DND-41 (cell line): ENCODE data around the gene SERPING1.

Experiments
- ATAC-seq: fragments of 200-7000 bp; cut with Tn5 transposase; 3 replicates; pipeline ENCODE4 v1.9.1; 2021; ENCODE audit warnings: low read depth; ENCODE audit not compliant: insufficient read depth
- DNase-seq: peaks from one replicate; pipeline ENCODE4 v3.0.0-alpha.2; 2020
- H2AFZ ChIP-seq: 2 replicates; pipeline ENCODE4 v1.6.0; 2012; ENCODE audit warnings: low read depth, low read length
- H3K27ac ChIP-seq: 2 replicates; pipeline ENCODE4 v1.5.1; 2012; ENCODE audit warnings: low read length, inconsistent platforms
- H3K27me3 ChIP-seq: fragments of 200-600 bp; sonication (generic); 2 replicates; pipeline ENCODE4 v1.6.0; 2012; ENCODE audit warnings: low read length, mild to moderate bottlenecking, inconsistent platforms; ENCODE audit not compliant: insufficient read depth, poor library complexity
- H3K36me3 ChIP-seq: 2 replicates; pipeline ENCODE4 v1.5.1; 2012; ENCODE audit warnings: low read length, inconsistent platforms; ENCODE audit not compliant: insufficient read depth
- H3K4me1 ChIP-seq: 2 replicates; pipeline ENCODE4 v1.5.1; 2012; ENCODE audit warnings: mild to moderate bottlenecking, low read length; ENCODE audit not compliant: insufficient read depth
- H3K4me2 ChIP-seq: 2 replicates; pipeline ENCODE4 v1.6.0; 2012; ENCODE audit warnings: mild to moderate bottlenecking, moderate library complexity, low read length, inconsistent platforms; ENCODE audit not compliant: insufficient read depth
- H3K4me3 ChIP-seq, 2 experiments: fragments of 200-600 bp in 1 of 2; shearing (Covaris generic) in 1 of 2; 2 replicates each; pipeline ENCODE4 v1.5.1; 2012 to 2016; ENCODE audit warnings: inconsistent platforms in 2 of 2, low read length in 2 of 2, mild to moderate bottlenecking in 2 of 2, low read depth in 1 of 2, moderate library complexity in 1 of 2
- H3K79me2 ChIP-seq: 2 replicates; pipeline ENCODE4 v1.6.0; 2012; ENCODE audit warnings: low read length, inconsistent platforms; ENCODE audit not compliant: insufficient read depth
- H3K9ac ChIP-seq: 2 replicates; pipeline ENCODE4 v1.6.0; 2012; ENCODE audit warnings: low read depth, mild to moderate bottlenecking, inconsistent platforms, low read length, moderate library complexity
- H3K9me3 ChIP-seq: 2 replicates; pipeline ENCODE4 v1.5.1; 2012; ENCODE audit warnings: low read length, moderate library complexity, mild to moderate bottlenecking, inconsistent platforms; ENCODE audit not compliant: insufficient read depth, severe bottlenecking
- H4K20me1 ChIP-seq: 2 replicates; pipeline ENCODE4 v1.6.0; 2012; ENCODE audit warnings: low read length; ENCODE audit not compliant: insufficient read depth
- EZH2 ChIP-seq: IDR thresholded peaks from 3 replicates; pipeline ENCODE4 v1.6.1; 2012; ENCODE audit warnings: borderline replicate concordance, low read depth, mild to moderate bottlenecking, moderate library complexity, low read length, inconsistent platforms; ENCODE audit not compliant: severe bottlenecking
- TF ChIP-seq, protein P1 (sequence below): IDR thresholded peaks from 2 replicates; pipeline ENCODE4 v1.5.1; 2012; ENCODE audit warnings: borderline replicate concordance, low read length, moderate library complexity, mild to moderate bottlenecking; ENCODE audit not compliant: poor library complexity, severe bottlenecking; ENCODE audit errors: extremely low read depth

SERPING1 gene

GRCh38 chr11:57614234-57614772 lies 16.8 kb downstream of the SERPING1 start:
- Histone ChIP-seq H3K27ac (no peak overlapping the region), H3K9ac (no peak overlapping the region), H4K20me1 (no peaks in the 10 kb centered on the region), H3K4me3 (no peak overlapping the region), H3K36me3 (no peaks in the 10 kb centered on the region), H3K27me3 (no peaks in the 10 kb centered on the region), H3K9me3 (peaks cover 2% of the 10 kb centered on the region), H3K4me1 (no peaks in the 10 kb centered on the region), H3K79me2 (no peaks in the 10 kb centered on the region), H2AFZ (no peak overlapping the region), H3K4me2 (no peak overlapping the region)
- DNase-seq (no peak), ATAC-seq (0 out of 3 replicates have a peak, but pooled peaks have one; percentile 31)
- TF ChIP-seq EZH2, result no peak
- TF ChIP-seq, protein P1, sequence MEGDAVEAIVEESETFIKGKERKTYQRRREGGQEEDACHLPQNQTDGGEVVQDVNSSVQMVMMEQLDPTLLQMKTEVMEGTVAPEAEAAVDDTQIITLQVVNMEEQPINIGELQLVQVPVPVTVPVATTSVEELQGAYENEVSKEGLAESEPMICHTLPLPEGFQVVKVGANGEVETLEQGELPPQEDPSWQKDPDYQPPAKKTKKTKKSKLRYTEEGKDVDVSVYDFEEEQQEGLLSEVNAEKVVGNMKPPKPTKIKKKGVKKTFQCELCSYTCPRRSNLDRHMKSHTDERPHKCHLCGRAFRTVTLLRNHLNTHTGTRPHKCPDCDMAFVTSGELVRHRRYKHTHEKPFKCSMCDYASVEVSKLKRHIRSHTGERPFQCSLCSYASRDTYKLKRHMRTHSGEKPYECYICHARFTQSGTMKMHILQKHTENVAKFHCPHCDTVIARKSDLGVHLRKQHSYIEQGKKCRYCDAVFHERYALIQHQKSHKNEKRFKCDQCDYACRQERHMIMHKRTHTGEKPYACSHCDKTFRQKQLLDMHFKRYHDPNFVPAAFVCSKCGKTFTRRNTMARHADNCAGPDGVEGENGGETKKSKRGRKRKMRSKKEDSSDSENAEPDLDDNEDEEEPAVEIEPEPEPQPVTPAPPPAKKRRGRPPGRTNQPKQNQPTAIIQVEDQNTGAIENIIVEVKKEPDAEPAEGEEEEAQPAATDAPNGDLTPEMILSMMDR, result no peak

DNA sequence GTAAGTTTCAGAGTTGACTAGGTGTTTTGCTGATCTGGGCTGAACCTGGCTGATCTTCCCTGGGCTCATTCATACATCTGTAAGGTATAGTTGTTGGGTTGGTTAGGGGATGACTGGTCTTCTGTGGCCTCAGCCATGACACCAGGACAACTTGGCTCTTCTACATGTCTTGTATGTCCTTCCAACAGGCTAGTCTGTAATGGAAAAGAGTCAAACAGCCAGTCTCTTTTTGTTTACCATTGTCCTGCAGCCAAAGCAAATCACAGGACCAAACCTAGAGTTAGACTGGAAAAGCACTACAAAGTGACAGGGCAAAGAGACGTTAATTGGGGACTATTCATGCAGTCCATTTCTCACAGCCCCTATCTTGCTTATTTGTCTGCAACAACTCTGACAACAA lies 17.8 kb downstream of the SERPING1 start:
- Histone ChIP-seq H3K79me2 (no peaks in the 10 kb centered on the region), H3K4me1 (no peaks in the 10 kb centered on the region), H3K9me3 (peaks cover 9% of the 10 kb centered on the region), H3K27ac (no peak overlapping the region), H3K27me3 (no peaks in the 10 kb centered on the region), H3K36me3 (no peaks in the 10 kb centered on the region), H4K20me1 (no peaks in the 10 kb centered on the region), H2AFZ (no peak overlapping the region), H3K9ac (no peak overlapping the region), H3K4me2 (no peak overlapping the region), H3K4me3 (no peak overlapping the region)
- TF ChIP-seq EZH2, result no peak
- TF ChIP-seq, protein P1, result no peak
- DNase-seq (no peak), ATAC-seq (no peak)

- Histone ChIP-seq H3K79me2 (no peaks in the 10 kb centered on the region), H3K27me3 (no peaks in the 10 kb centered on the region), H3K4me1 (no peaks in the 10 kb centered on the region), H3K9ac (no peak overlapping the region), H4K20me1 (no peaks in the 10 kb centered on the region), H3K4me3 (no peak overlapping the region), H3K36me3 (no peaks in the 10 kb centered on the region), H3K9me3 (peaks cover 9% of the 10 kb centered on the region), H3K4me2 (no peak overlapping the region), H2AFZ (no peak overlapping the region), H3K27ac (no peak overlapping the region)
- no peak for ATAC-seq
- TF ChIP-seq, protein P1, result no peak
- no peak for TF ChIP-seq EZH2
- no peak for DNase-seq
These were observed 19.1 kb downstream of the SERPING1 start for GRCh38 chr11:57616595-57616994.

GRCh38 chr11:57618438-57618837 lies 21.0 kb downstream of the SERPING1 start:
- no peaks in the 10 kb centered on the region for H3K79me2 ChIP-seq
- H2AFZ ChIP-seq, result peak overlapping the region; percentile 13; the same call in 1 of the 2 replicates
- DNase-seq, result no peak
- no peak overlapping the region for H3K9ac ChIP-seq
- peaks cover 9% of the 10 kb centered on the region for H3K9me3 ChIP-seq
- no peak overlapping the region for H3K4me2 ChIP-seq
- H3K4me3 ChIP-seq, result no peak overlapping the region
- no peaks in the 10 kb centered on the region for H3K27me3 ChIP-seq
- H3K4me1 ChIP-seq, result no peaks in the 10 kb centered on the region
- H3K36me3 ChIP-seq, result no peaks in the 10 kb centered on the region
- no peak for TF ChIP-seq EZH2
- TF ChIP-seq, protein P1, result no peak
- no peak for ATAC-seq
- H3K27ac ChIP-seq, result no peak overlapping the region
- no peaks in the 10 kb centered on the region for H4K20me1 ChIP-seq
